Measurements from ENCODE around the gene MYO9A.

DNA sequence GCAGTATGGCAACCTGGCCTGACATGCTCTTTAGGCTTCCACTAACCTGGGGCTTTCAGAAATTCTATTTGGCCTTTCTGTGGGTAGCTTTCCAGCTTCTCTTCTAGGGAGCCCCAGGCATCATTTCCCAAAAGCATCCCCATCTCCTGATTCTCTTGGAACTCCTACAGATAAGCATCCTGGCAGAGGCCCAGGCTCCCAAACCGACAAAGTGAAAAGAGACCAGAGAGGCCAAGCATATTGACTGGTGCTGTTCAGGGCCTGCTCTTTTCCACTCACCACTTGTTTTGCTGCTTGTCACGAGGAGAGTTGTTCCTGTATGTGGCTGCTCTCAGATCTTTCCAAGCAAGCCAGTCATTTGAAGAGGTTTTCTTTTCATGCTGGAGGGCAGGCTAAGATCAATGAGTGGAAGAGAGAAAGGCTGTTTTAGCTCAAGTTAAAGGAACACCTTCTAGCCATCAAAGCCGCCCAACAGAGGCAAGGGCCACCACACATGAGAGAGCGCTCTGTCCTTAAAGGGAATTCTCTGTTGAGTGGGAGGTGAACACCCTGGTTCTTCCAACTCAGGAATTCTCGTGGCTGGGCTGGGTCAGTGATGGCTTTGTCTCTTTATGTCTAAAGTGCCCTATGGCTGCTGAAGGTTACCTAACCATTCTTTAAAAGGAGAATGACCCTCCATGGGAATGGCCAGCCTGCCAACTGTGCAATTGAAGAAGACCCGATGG lies 338.7 kb downstream of the MYO9A start:
- TF ChIP-seq POLR2A (IDR thresholded peaks at IDR 0.05) = no peak
- TF ChIP-seq, protein P1, sequence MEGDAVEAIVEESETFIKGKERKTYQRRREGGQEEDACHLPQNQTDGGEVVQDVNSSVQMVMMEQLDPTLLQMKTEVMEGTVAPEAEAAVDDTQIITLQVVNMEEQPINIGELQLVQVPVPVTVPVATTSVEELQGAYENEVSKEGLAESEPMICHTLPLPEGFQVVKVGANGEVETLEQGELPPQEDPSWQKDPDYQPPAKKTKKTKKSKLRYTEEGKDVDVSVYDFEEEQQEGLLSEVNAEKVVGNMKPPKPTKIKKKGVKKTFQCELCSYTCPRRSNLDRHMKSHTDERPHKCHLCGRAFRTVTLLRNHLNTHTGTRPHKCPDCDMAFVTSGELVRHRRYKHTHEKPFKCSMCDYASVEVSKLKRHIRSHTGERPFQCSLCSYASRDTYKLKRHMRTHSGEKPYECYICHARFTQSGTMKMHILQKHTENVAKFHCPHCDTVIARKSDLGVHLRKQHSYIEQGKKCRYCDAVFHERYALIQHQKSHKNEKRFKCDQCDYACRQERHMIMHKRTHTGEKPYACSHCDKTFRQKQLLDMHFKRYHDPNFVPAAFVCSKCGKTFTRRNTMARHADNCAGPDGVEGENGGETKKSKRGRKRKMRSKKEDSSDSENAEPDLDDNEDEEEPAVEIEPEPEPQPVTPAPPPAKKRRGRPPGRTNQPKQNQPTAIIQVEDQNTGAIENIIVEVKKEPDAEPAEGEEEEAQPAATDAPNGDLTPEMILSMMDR (IDR thresholded peaks at IDR 0.05) = no peak
